Loucy (cell line): ENCODE data around the gene COL6A2.
"Not testable (repeated sequence)": the region's sequence is repeated elsewhere in the genome, so short reads cannot be mapped to it uniquely, and the experiment has no call there.

Experiments used
- H2AFZ ChIP-seq: fragments of 200-600 bp; sonication (generic); 2 replicates; pipeline ENCODE4 v1.6.0; 2016; ENCODE audit warnings: antibody characterized with exemption, mild to moderate bottlenecking, low read length, moderate library complexity
- H3F3A ChIP-seq: fragments of 200-600 bp; 2 replicates; pipeline ENCODE4 v1.6.0; 2016; ENCODE audit warnings: antibody characterized with exemption, low read depth, mild to moderate bottlenecking
- H3K27me3 ChIP-seq: fragments of 200-600 bp; sonication (generic); 2 replicates; pipeline ENCODE4 v1.6.1; 2014; ENCODE audit warnings: low read length, mild to moderate bottlenecking; ENCODE audit not compliant: insufficient read depth, poor library complexity, severe bottlenecking
- H3K36me3 ChIP-seq: fragments of 200-600 bp; sonication (generic); 2 replicates; pipeline ENCODE4 v1.6.1; 2016; ENCODE audit warnings: low read length; ENCODE audit not compliant: insufficient read depth
- H3K4me1 ChIP-seq: fragments of 200-600 bp; sonication (generic); 2 replicates; pipeline ENCODE4 v1.5.1; 2014; ENCODE audit warnings: low read length, mild to moderate bottlenecking; ENCODE audit not compliant: insufficient read depth, poor library complexity, severe bottlenecking
- H3K4me2 ChIP-seq: fragments of 200-600 bp; sonication (generic); 2 replicates; pipeline ENCODE4 v1.6.0; 2014; ENCODE audit warnings: antibody characterized with exemption, low read length, low read depth, mild to moderate bottlenecking; ENCODE audit not compliant: poor library complexity, severe bottlenecking
- H3K4me3 ChIP-seq: fragments of 200-600 bp; sonication (generic); 2 replicates; pipeline ENCODE4 v1.5.1; 2014; ENCODE audit warnings: low read length, mild to moderate bottlenecking, mixed read lengths; ENCODE audit not compliant: poor library complexity, severe bottlenecking
- H3K79me2 ChIP-seq: fragments of 200-600 bp; sonication (generic); 2 replicates; pipeline ENCODE4 v1.6.1; 2014; ENCODE audit warnings: low read length; ENCODE audit not compliant: insufficient read depth
- H3K9ac ChIP-seq: fragments of 200-600 bp; sonication (generic); 2 replicates; pipeline ENCODE4 v1.6.0; 2014; ENCODE audit warnings: mild to moderate bottlenecking, low read depth, low read length, moderate library complexity; ENCODE audit not compliant: poor library complexity, severe bottlenecking
- H3K9me2 ChIP-seq: fragments of 200-600 bp; sonication (generic); replicated peaks from 2 replicates; pipeline ENCODE4 v1.6.1; 2016; ENCODE audit warnings: low read depth, low read length, mixed read lengths
- H3K9me3 ChIP-seq: fragments of 200-600 bp; sonication (generic); 2 replicates; pipeline ENCODE4 v1.6.1; 2014; ENCODE audit warnings: mild to moderate bottlenecking, antibody characterized with exemption, low read length, low read depth; ENCODE audit not compliant: insufficient read depth
- H4K20me1 ChIP-seq: fragments of 200-600 bp; sonication (generic); 2 replicates; pipeline ENCODE4 v1.6.0; 2014; ENCODE audit warnings: antibody characterized with exemption, low read length, mild to moderate bottlenecking; ENCODE audit not compliant: insufficient read depth, poor library complexity, severe bottlenecking
- EZH2phosphoT487 ChIP-seq: fragments of 200-600 bp; IDR thresholded peaks from 2 replicates; pipeline ENCODE4 v1.6.1; 2018; ENCODE audit warnings: antibody characterized with exemption, mild to moderate bottlenecking, moderate library complexity, borderline replicate concordance
- TF ChIP-seq, protein P1 (sequence below): fragments of 200-600 bp; sonication (generic); conservative IDR thresholded peaks from 2 replicates; pipeline ENCODE4 v1.5.1; 2014; ENCODE audit warnings: mild to moderate bottlenecking, antibody characterized with exemption, low read length

COL6A2 gene

DNA sequence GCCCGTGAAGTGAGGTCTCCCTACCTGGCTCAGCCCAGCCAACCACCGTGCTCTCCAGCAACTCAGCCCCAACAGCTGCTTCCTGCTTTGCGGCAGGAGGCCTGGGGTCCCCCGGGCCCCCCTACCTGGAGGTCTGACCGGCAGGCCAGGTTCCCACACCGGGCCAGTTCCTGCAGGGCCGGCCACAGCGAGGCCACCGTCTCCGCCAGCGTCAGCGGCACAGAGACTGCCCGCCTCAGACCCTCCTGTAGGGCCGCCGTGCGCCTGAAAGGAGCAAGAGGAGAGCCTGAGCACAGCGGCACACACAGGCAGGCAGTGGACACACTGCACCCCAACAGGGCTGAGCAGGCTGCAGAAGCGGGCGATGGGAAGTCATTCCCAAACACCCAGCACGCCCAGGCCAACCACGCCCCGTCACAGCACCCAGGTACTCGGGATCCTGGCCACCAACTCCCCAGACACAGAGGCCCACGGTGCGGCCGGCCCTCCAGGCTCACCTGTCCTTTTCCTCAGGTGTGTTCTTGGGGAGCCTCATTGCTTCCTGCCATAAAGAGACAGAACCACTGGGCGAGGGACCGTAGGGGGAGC, 40.6 kb downstream of the COL6A2 start:
- no peaks in the 10 kb centered on the region for H3F3A ChIP-seq
- no peak overlapping the region for H3K9ac ChIP-seq
- TF ChIP-seq EZH2phosphoT487 = no peak
- H3K27me3 ChIP-seq = no peaks in the 10 kb centered on the region
- no peak overlapping the region for H3K4me3 ChIP-seq
- H3K4me2 ChIP-seq = no peak overlapping the region
- no peaks in the 10 kb centered on the region for H3K4me1 ChIP-seq
- H4K20me1 ChIP-seq = no peaks in the 10 kb centered on the region
- H3K9me3 ChIP-seq = peaks cover 4% of the 10 kb centered on the region; the same call in 1 of the 2 replicates
- no peaks in the 10 kb centered on the region for H3K9me2 ChIP-seq
- H3K79me2 ChIP-seq = no peaks in the 10 kb centered on the region
- H2AFZ ChIP-seq = no peak overlapping the region
- H3K36me3 ChIP-seq = no peaks in the 10 kb centered on the region

- H3K9me2 ChIP-seq = no peaks in the 10 kb centered on the region
- no peaks in the 10 kb centered on the region; the same call in 1 of the 2 replicates for H3K9me3 ChIP-seq
- no peak overlapping the region for H3K4me3 ChIP-seq
- H3K4me1 ChIP-seq = peaks cover 5% of the 10 kb centered on the region
- no peaks in the 10 kb centered on the region for H3K27me3 ChIP-seq
- H3K36me3 ChIP-seq = no peaks in the 10 kb centered on the region
- H3K9ac ChIP-seq = no peak overlapping the region
- no peaks in the 10 kb centered on the region for H4K20me1 ChIP-seq
- H3K79me2 ChIP-seq = no peaks in the 10 kb centered on the region
- no peak for TF ChIP-seq EZH2phosphoT487
- TF ChIP-seq, protein P1, sequence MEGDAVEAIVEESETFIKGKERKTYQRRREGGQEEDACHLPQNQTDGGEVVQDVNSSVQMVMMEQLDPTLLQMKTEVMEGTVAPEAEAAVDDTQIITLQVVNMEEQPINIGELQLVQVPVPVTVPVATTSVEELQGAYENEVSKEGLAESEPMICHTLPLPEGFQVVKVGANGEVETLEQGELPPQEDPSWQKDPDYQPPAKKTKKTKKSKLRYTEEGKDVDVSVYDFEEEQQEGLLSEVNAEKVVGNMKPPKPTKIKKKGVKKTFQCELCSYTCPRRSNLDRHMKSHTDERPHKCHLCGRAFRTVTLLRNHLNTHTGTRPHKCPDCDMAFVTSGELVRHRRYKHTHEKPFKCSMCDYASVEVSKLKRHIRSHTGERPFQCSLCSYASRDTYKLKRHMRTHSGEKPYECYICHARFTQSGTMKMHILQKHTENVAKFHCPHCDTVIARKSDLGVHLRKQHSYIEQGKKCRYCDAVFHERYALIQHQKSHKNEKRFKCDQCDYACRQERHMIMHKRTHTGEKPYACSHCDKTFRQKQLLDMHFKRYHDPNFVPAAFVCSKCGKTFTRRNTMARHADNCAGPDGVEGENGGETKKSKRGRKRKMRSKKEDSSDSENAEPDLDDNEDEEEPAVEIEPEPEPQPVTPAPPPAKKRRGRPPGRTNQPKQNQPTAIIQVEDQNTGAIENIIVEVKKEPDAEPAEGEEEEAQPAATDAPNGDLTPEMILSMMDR = no peak
- no peak overlapping the region for H2AFZ ChIP-seq
- no peaks in the 10 kb centered on the region for H3F3A ChIP-seq
- no peak overlapping the region for H3K4me2 ChIP-seq
These were observed 41.8 kb downstream of the COL6A2 start for GRCh38 chr21:46139686-46140085.

DNA sequence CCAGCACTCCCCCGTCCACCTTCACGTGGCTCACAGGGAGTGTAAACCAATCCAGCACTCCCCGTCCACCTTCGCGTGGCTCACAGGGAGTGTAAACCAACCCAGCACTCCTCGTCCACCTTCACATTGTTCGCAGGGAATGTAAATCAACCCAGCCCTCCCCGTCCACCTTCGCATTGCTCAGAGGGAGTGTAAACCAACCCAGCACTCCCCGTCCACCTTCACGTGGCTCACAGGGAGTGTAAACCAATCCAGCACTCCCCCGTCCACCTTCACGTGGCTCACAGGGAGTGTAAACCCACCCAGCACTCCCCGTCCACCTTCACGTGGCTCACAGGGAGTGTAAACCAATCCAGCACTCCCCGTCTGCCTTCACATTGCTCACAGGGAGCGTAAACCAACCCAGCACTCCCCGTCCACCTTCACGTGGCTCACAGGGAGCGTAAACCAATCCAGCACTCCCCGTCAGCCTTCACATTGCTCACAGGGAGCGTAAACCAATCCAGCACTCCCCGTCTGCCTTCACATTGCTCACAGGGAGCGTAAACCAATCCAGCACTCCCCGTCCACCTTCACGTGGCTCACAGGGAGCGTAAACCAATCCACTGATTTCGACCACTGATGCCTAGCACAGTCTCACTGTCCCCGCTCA, 42.6 kb downstream of the COL6A2 start:
- H3K4me2 ChIP-seq = not testable (repeated sequence)

DNA sequence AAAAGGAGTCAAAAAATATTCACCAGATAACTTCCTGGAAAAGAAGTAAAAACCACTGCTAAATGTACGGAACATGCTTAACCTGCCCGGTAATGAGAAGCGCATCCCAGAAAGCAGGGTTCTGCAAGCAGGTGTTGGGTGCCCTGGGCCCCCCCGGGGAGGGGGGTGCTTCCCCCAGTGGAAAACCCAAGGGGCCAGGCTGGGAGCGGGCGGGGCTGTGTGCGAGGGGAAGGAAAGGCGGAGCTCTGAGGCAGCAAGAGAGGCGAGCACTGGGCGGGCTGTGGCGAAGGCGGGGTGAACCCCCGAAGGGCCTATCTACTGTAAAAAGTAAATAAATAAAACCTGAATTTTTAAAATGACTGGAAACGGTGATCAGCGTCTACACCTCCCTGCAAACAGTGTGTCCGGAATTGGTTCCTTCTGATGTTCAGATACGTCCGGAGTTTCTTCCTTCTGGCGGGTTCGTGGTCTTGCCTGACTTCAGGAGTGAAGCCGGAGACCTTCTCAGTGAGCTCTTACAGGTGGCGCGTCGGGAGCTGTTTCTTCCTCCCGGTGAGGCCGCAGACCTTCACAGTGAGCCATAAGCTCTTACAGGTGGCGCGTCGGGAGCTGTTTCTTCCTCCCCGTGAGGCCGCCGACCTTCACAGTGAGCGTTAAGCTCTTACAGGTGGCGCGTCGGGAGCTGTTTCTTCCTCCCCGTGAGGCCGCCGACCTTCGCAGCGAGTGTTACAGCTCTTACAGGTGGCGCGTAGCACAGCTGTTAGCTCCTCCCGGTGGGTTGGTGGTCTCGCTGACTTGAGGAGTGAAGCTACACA, 44.1 kb downstream of the COL6A2 start:
- H2AFZ ChIP-seq = no peak overlapping the region
- no peak overlapping the region for H3K4me3 ChIP-seq
- no peaks in the 10 kb centered on the region for H3K27me3 ChIP-seq
- no peaks in the 10 kb centered on the region for H3F3A ChIP-seq
- no peak for TF ChIP-seq EZH2phosphoT487
- TF ChIP-seq, protein P1 = no peak
- H3K9ac ChIP-seq = no peak overlapping the region
- no peaks in the 10 kb centered on the region for H4K20me1 ChIP-seq
- H3K36me3 ChIP-seq = no peaks in the 10 kb centered on the region
- no peak overlapping the region for H3K4me2 ChIP-seq
- no peaks in the 10 kb centered on the region for H3K9me2 ChIP-seq
- H3K9me3 ChIP-seq = no peaks in the 10 kb centered on the region
- no peaks in the 10 kb centered on the region for H3K79me2 ChIP-seq
- peaks cover 9% of the 10 kb centered on the region for H3K4me1 ChIP-seq

More for the DNA sequence above, 42.6 kb downstream of the COL6A2 start:
- not testable (repeated sequence) for H3K36me3 ChIP-seq, H3K4me3 ChIP-seq, H3K9ac ChIP-seq, H3K4me1 ChIP-seq, H2AFZ ChIP-seq, H4K20me1 ChIP-seq, H3F3A ChIP-seq, H3K9me2 ChIP-seq, H3K79me2 ChIP-seq, H3K27me3 ChIP-seq, H3K9me3 ChIP-seq
